ENCODE measurements around the gene GNAS. TPM values are rescaled to one million over a fixed set of nuclear protein-coding genes. Genes with fewer than 3 reads are reported as not detected.

The GNAS gene
- total and polyA plus RNA-seq, 4 donors = 838 to 1,060 (median 907) TPM

DNA sequence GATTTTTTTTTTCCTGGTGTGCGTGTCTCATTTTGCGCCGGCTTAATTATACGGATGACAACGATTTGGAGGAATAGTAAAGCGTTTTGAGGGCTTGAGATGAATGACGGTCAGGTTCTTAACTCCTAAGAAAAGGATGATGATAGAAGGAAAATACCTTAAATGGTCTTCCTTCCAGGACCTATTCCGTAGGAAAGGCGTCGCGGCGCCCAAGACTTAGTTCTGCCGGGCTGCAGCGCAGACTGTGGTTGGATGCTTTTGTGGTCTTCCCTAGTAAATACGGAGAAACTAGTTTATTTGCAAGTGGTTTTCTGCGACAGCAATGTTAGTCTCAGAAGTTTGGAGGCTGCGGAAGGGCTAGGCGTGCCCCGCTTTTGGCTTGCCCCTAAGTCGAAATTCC is 10.2 kb upstream of the GNAS start:
- H3K27me3 ChIP-seq (ENCODE audit: control insufficient read depth in 1 of 2, insufficient read depth in 2 of 2, low read length in 1 of 2) = no peaks in the 10 kb centered on the region
- no peaks in the 10 kb centered on the region for H3K36me3 ChIP-seq (ENCODE audit: control insufficient read depth in 1 of 2, insufficient read depth in 2 of 2, low read length in 1 of 2)
- H3K4me3 ChIP-seq (ENCODE audit: low read length in 2 of 2) = no peak overlapping the region
- H3K4me1 ChIP-seq (ENCODE audit: control insufficient read depth in 1 of 2, insufficient read depth in 2 of 2, low read length in 2 of 2) = no peaks in the 10 kb centered on the region
- no peak overlapping the region for H3K27ac ChIP-seq (ENCODE audit: low read depth in 1 of 2, low read length in 2 of 2)
- ATAC-seq (ENCODE audit: low FRiP score) (no peak), DNase-seq (no peak)
- H3K9me3 ChIP-seq (ENCODE audit: control insufficient read depth, low read length) = no peaks in the 10 kb centered on the region
- 42 to 51% methylated on average over 20 of the region's 20 CpGs for WGBS, 2 donors
- intact Hi-C loops (cut with DNase I) = no loop called here

- no peaks in the 10 kb centered on the region for H3K36me3 ChIP-seq (ENCODE audit: control insufficient read depth in 1 of 2, insufficient read depth in 2 of 2, low read length in 1 of 2)
- H3K27me3 ChIP-seq (ENCODE audit: control insufficient read depth in 1 of 2, insufficient read depth in 2 of 2, low read length in 1 of 2) = no peaks in the 10 kb centered on the region
- intact Hi-C loops (cut with DNase I) = no loop called here
- H3K9me3 ChIP-seq (ENCODE audit: control insufficient read depth, low read length) = no peaks in the 10 kb centered on the region
- 41 to 46% methylated on average over 6 of the region's 6 CpGs for WGBS, 2 donors
- ATAC-seq (ENCODE audit: low FRiP score) = no peak
- H3K4me1 ChIP-seq (ENCODE audit: control insufficient read depth in 1 of 2, insufficient read depth in 2 of 2, low read length in 2 of 2) = no peaks in the 10 kb centered on the region
- no peak overlapping the region for H3K4me3 ChIP-seq (ENCODE audit: low read length in 2 of 2)
- no peak overlapping the region for H3K27ac ChIP-seq (ENCODE audit: low read depth in 1 of 2, low read length in 2 of 2)
- DNase-seq = no peak
These were observed 9.4 kb upstream of the GNAS start for GRCh38 chr20:58843128-58843556.

- H3K27ac ChIP-seq (ENCODE audit: low read depth in 1 of 2, low read length in 2 of 2) = no peak overlapping the region
- no peaks in the 10 kb centered on the region for H3K36me3 ChIP-seq (ENCODE audit: control insufficient read depth in 1 of 2, insufficient read depth in 2 of 2, low read length in 1 of 2)
- H3K27me3 ChIP-seq (ENCODE audit: control insufficient read depth in 1 of 2, insufficient read depth in 2 of 2, low read length in 1 of 2) = no peaks in the 10 kb centered on the region
- DNase-seq = no peak
- H3K9me3 ChIP-seq (ENCODE audit: control insufficient read depth, low read length) = no peaks in the 10 kb centered on the region
- WGBS, 2 donors = 47 to 48% methylated on average over 3 of the region's 3 CpGs
- no peak for ATAC-seq (ENCODE audit: low FRiP score)
- intact Hi-C loops (cut with DNase I) = no loop called here
- H3K4me1 ChIP-seq (ENCODE audit: control insufficient read depth in 1 of 2, insufficient read depth in 2 of 2, low read length in 2 of 2) = no peaks in the 10 kb centered on the region
- no peak overlapping the region for H3K4me3 ChIP-seq (ENCODE audit: low read length in 2 of 2)
These were observed 6.8 kb upstream of the GNAS start for GRCh38 chr20:58845706-58846105.

DNA sequence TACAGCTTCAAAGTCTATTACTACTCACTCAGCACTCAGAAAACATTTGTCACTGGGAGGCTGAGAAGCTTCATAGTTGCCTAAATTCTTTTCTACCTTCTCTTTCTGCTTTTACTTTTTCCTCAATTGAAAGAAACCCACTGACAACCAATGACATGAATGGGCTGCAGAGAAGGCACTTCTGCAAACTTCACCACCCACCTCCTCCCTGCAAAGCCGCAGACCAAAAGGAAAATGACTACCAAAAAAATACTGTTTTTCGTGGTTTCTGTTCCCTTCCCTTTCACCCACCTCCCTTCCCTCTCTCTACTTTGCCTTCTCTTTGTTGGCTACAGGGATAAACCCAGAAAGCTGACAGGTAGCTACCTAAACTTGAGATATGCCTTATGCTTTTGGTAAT is 5.1 kb upstream of the GNAS start:
- Histone ChIP-seq H3K36me3 (ENCODE audit: control insufficient read depth in 1 of 2, insufficient read depth in 2 of 2, low read length in 1 of 2) (no peaks in the 10 kb centered on the region), H3K4me3 (ENCODE audit: low read length in 2 of 2) (no peak overlapping the region), H3K9me3 (ENCODE audit: control insufficient read depth, low read length) (no peaks in the 10 kb centered on the region), H3K4me1 (ENCODE audit: control insufficient read depth in 1 of 2, insufficient read depth in 2 of 2, low read length in 2 of 2) (no peaks in the 10 kb centered on the region), H3K27me3 (ENCODE audit: control insufficient read depth in 1 of 2, insufficient read depth in 2 of 2, low read length in 1 of 2) (no peaks in the 10 kb centered on the region), H3K27ac (ENCODE audit: low read depth in 1 of 2, low read length in 2 of 2) (no peak overlapping the region)
- intact Hi-C loops (cut with DNase I) = no loop called here
- no peak for DNase-seq
- 68 to 76% methylated on average over 2 of the region's 2 CpGs for WGBS, 2 donors
- ATAC-seq (ENCODE audit: low FRiP score) = no peak

- no peaks in the 10 kb centered on the region for H3K36me3 ChIP-seq (ENCODE audit: control insufficient read depth in 1 of 2, insufficient read depth in 2 of 2, low read length in 1 of 2)
- intact Hi-C loops (cut with DNase I) = loop anchor here in 1 of 2 donors (5.0 kb wide), 2 partner anchors 198 to 613 kb away; partner anchors contain the start of gene STX16
- peak; percentile 84 to 90 for DNase-seq
- H3K4me1 ChIP-seq (ENCODE audit: control insufficient read depth in 1 of 2, insufficient read depth in 2 of 2, low read length in 2 of 2) = no peaks in the 10 kb centered on the region
- H3K9me3 ChIP-seq (ENCODE audit: control insufficient read depth, low read length) = no peaks in the 10 kb centered on the region
- WGBS, 2 donors = 53 to 56% methylated on average over 25 of the region's 25 CpGs
- peak; percentile 48 for ATAC-seq (ENCODE audit: low FRiP score)
- H3K27me3 ChIP-seq (ENCODE audit: control insufficient read depth in 1 of 2, insufficient read depth in 2 of 2, low read length in 1 of 2) = no peaks in the 10 kb centered on the region
- no peak within 1 kb of the TSS for H3K27ac ChIP-seq (ENCODE audit: low read depth in 1 of 2, low read length in 2 of 2)
- H3K4me3 ChIP-seq (ENCODE audit: low read length in 2 of 2) = peak within 1 kb of the TSS in 1 of 2 donors; percentile 16
These were observed 1.8 kb upstream of the GNAS start, which contains the start of gene GNAS-AS1 for GRCh38 chr20:58850693-58851174. Gene GNAS-AS1 (minus strand): TSS chr20:58850902.

- Histone ChIP-seq H3K27me3 (ENCODE audit: control insufficient read depth in 1 of 2, insufficient read depth in 2 of 2, low read length in 1 of 2) (no peaks in the 10 kb centered on the region), H3K36me3 (ENCODE audit: control insufficient read depth in 1 of 2, insufficient read depth in 2 of 2, low read length in 1 of 2) (no peaks in the 10 kb centered on the region), H3K4me1 (ENCODE audit: control insufficient read depth in 1 of 2, insufficient read depth in 2 of 2, low read length in 2 of 2) (no peaks in the 10 kb centered on the region), H3K4me3 (ENCODE audit: low read length in 2 of 2) (no peak overlapping the region), H3K27ac (ENCODE audit: low read depth in 1 of 2, low read length in 2 of 2) (no peak overlapping the region), H3K9me3 (ENCODE audit: control insufficient read depth, low read length) (no peaks in the 10 kb centered on the region)
- ATAC-seq (ENCODE audit: low FRiP score) = no peak
- no peak for DNase-seq
- intact Hi-C loops (cut with DNase I) = loop anchor here in 1 of 2 donors (5.0 kb wide), 2 partner anchors 199 to 614 kb away; partner anchors contain the start of gene STX16
- 48 to 49% methylated on average over 41 of the region's 41 CpGs for WGBS, 2 donors
These were observed 1.1 kb upstream of the GNAS start for GRCh38 chr20:58851221-58851968.

- Histone ChIP-seq H3K36me3 (ENCODE audit: control insufficient read depth in 1 of 2, insufficient read depth in 2 of 2, low read length in 1 of 2) (no peaks in the 10 kb centered on the region), H3K27me3 (ENCODE audit: control insufficient read depth in 1 of 2, insufficient read depth in 2 of 2, low read length in 1 of 2) (no peaks in the 10 kb centered on the region), H3K4me3 (ENCODE audit: low read length in 2 of 2) (no peak overlapping the region), H3K9me3 (ENCODE audit: control insufficient read depth, low read length) (no peaks in the 10 kb centered on the region), H3K27ac (ENCODE audit: low read depth in 1 of 2, low read length in 2 of 2) (no peak overlapping the region), H3K4me1 (ENCODE audit: control insufficient read depth in 1 of 2, insufficient read depth in 2 of 2, low read length in 2 of 2) (no peaks in the 10 kb centered on the region)
- ATAC-seq (ENCODE audit: low FRiP score) (no peak), DNase-seq (no peak)
- intact Hi-C loops (cut with DNase I) = loop anchor here in 1 of 2 donors (5.0 kb wide), 2 partner anchors 200 to 615 kb away; partner anchors contain the start of gene STX16
- WGBS, 2 donors = 39 to 42% methylated on average over 23 of the region's 23 CpGs
These were observed 502 bp upstream of the GNAS start for GRCh38 chr20:58851969-58852458.

- no peak overlapping the region for H3K4me3 ChIP-seq (ENCODE audit: low read length in 2 of 2)
- DNase-seq (no peak), ATAC-seq (ENCODE audit: low FRiP score) (no peak)
- H3K27me3 ChIP-seq (ENCODE audit: control insufficient read depth in 1 of 2, insufficient read depth in 2 of 2, low read length in 1 of 2) = no peaks in the 10 kb centered on the region
- intact Hi-C loops (cut with DNase I) = loop anchor here in 1 of 2 donors (5.0 kb wide), 2 partner anchors 201 to 616 kb away; partner anchors contain the start of gene STX16
- H3K36me3 ChIP-seq (ENCODE audit: control insufficient read depth in 1 of 2, insufficient read depth in 2 of 2, low read length in 1 of 2) = no peaks in the 10 kb centered on the region
- H3K4me1 ChIP-seq (ENCODE audit: control insufficient read depth in 1 of 2, insufficient read depth in 2 of 2, low read length in 2 of 2) = no peaks in the 10 kb centered on the region
- 81 to 83% methylated on average over 6 of the region's 6 CpGs for WGBS, 2 donors
- H3K27ac ChIP-seq (ENCODE audit: low read depth in 1 of 2, low read length in 2 of 2) = no peak overlapping the region
- no peaks in the 10 kb centered on the region for H3K9me3 ChIP-seq (ENCODE audit: control insufficient read depth, low read length)
These were observed 950 bp downstream of the GNAS start for GRCh38 chr20:58853466-58853865.
